Activated CD4-positive, alpha-beta T cell treated with anti-CD3 and anti-CD28 coated beads for 36 hours (primary cell): ENCODE results near the gene GYS1. TPM values are rescaled to one million over a fixed set of nuclear protein-coding genes. Genes with fewer than 3 reads are reported as not detected.
A peak's percentile ranks its signal among the peaks of the same experiment; 100 is the strongest.
"Not testable (repeated sequence)": the region's sequence is repeated elsewhere in the genome, so short reads cannot be mapped to it uniquely, and the experiment has no call there.

ENCODE experiments used
- ATAC-seq: fragments of 200-7000 bp; cut with Tn5 transposase; one replicate; pipeline ENCODE4 v1.10.0; 2021; ENCODE audit warnings: mild to moderate bottlenecking, moderate library complexity
- CTCF ChIA-PET: fragments of 350-600 bp; sonication (Branson Sonifier 250); formaldehyde crosslinking; loops from one replicate; lab custom pipeline; 2021; ENCODE audit warnings: antibody characterized with exemption; lab: Charles Lee
- POLR2A ChIA-PET: fragments of 350-600 bp; sonication (Branson Sonifier 250); formaldehyde crosslinking; loops from one replicate; lab custom pipeline; 2021; ENCODE audit warnings: antibody characterized with exemption, inconsistent platforms; lab: Charles Lee
- DNase-seq: peaks from one replicate; pipeline ENCODE4 v3.0.0-alpha.2; 2020
- H3K27ac Mint-ChIP-seq: one replicate; pipeline ENCODE4 v1.8.0; 2021; ENCODE audit warnings: mixed read lengths
- H3K27me3 Mint-ChIP-seq: one replicate; pipeline ENCODE4 v1.8.0; 2021; ENCODE audit warnings: mixed read lengths
- H3K36me3 Mint-ChIP-seq: one replicate; pipeline ENCODE4 v1.8.0; 2021; ENCODE audit warnings: low read depth, mixed read lengths
- H3K4me1 Mint-ChIP-seq: one replicate; pipeline ENCODE4 v1.8.0; 2021; ENCODE audit warnings: mixed read lengths
- H3K4me3 Mint-ChIP-seq: one replicate; pipeline ENCODE4 v1.8.0; 2021; ENCODE audit warnings: mild to moderate bottlenecking, moderate library complexity, mixed read lengths
- H3K9me3 Mint-ChIP-seq: one replicate; pipeline ENCODE4 v1.8.0; 2021; ENCODE audit warnings: low read depth, mixed read lengths
- intact Hi-C, 2 experiments: fragments of 100-400 bp; cut with DNase I in 1 of 2; cut with micrococcal nuclease in 1 of 2; formaldehyde crosslinking; loops; one replicate each; pipeline versions ENCODE4 v1.14.2 to v1.15.1; 2022 to 2024; cut with DNase I, micrococcal nuclease
- total RNA-seq, 2 experiments: library from RNA; stranded (reverse); gene quantifications; one replicate each; pipeline ENCODE4 v1.2.3, GENCODE V29; 2021

Gene GYS1
- total RNA-seq, 2 experiments from 2014 or later: 80.2 to 102 TPM

- H3K27me3 Mint-ChIP-seq, ATAC-seq, H3K27ac Mint-ChIP-seq, H3K4me1 Mint-ChIP-seq, intact Hi-C loops, DNase-seq, H3K36me3 Mint-ChIP-seq, CTCF ChIA-PET, H3K4me3 Mint-ChIP-seq, POLR2A ChIA-PET, H3K9me3 Mint-ChIP-seq: not testable (repeated sequence)
Measured at GRCh38 chr19:49028686-49029085, 35.6 kb upstream of the GYS1 start.

- H3K27me3 Mint-ChIP-seq, CTCF ChIA-PET, POLR2A ChIA-PET, H3K9me3 Mint-ChIP-seq, ATAC-seq, intact Hi-C loops, DNase-seq, H3K4me1 Mint-ChIP-seq, H3K27ac Mint-ChIP-seq, H3K36me3 Mint-ChIP-seq, H3K4me3 Mint-ChIP-seq: not testable (repeated sequence)
Measured at GRCh38 chr19:49025599-49025998, 32.5 kb upstream of the GYS1 start.

- POLR2A ChIA-PET, DNase-seq, H3K27me3 Mint-ChIP-seq, ATAC-seq, H3K27ac Mint-ChIP-seq, H3K36me3 Mint-ChIP-seq, H3K4me3 Mint-ChIP-seq, intact Hi-C loops, H3K4me1 Mint-ChIP-seq, CTCF ChIA-PET, H3K9me3 Mint-ChIP-seq: not testable (repeated sequence)
Measured at GRCh38 chr19:49025088-49025487, 32.0 kb upstream of the GYS1 start.

GRCh38 chr19:49024233-49024632 is 31.1 kb upstream of the GYS1 start, which contains the start of gene CGB3:
TSS of gene CGB3 (minus strand) at chr19:49024333. CDS start at chr19:49023971, 362 bp downstream.
- CTCF ChIA-PET, H3K4me3 Mint-ChIP-seq, intact Hi-C loops, H3K9me3 Mint-ChIP-seq, H3K27me3 Mint-ChIP-seq, ATAC-seq, DNase-seq, POLR2A ChIA-PET, H3K36me3 Mint-ChIP-seq, H3K27ac Mint-ChIP-seq: not testable (repeated sequence)
- H3K4me1 Mint-ChIP-seq: peaks cover 10% of the 10 kb centered on the region

GRCh38 chr19:49022116-49022515 is 29.0 kb upstream of the GYS1 start:
- no peak overlapping the region for H3K4me3 Mint-ChIP-seq
- H3K27ac Mint-ChIP-seq: no peak overlapping the region
- H3K9me3 Mint-ChIP-seq: no peaks in the 10 kb centered on the region
- DNase-seq (no peak), ATAC-seq (no peak)
- ChIA-PET CTCF (interaction anchor here (1.5 kb wide), 1 partner anchor 22 kb away, joined by 5 read pairs; no protein-coding TSS in a partner anchor), POLR2A (no interaction called here)
- peaks cover 16% of the 10 kb centered on the region for H3K4me1 Mint-ChIP-seq
- H3K27me3 Mint-ChIP-seq: peaks cover 6% of the 10 kb centered on the region
- no peaks in the 10 kb centered on the region for H3K36me3 Mint-ChIP-seq
- intact Hi-C loops: no loop called here

GRCh38 chr19:49020931-49021895 is 28.1 kb upstream of the GYS1 start:
- H3K27ac Mint-ChIP-seq: no peak overlapping the region
- H3K4me1 Mint-ChIP-seq: peaks cover 16% of the 10 kb centered on the region
- H3K4me3 Mint-ChIP-seq: no peak overlapping the region
- ATAC-seq (no peak), DNase-seq (peak; percentile 41)
- intact Hi-C loops: no loop called here
- CTCF ChIA-PET: interaction anchor here (0.7 to 2.2 kb wide), 4 partner anchors 16 to 50 kb away, joined by 3 to 18 read pairs (median 4); partner anchors contain the start of genes GYS1 and RUVBL2
- H3K36me3 Mint-ChIP-seq: peaks cover 3% of the 10 kb centered on the region
- H3K9me3 Mint-ChIP-seq: no peaks in the 10 kb centered on the region
- POLR2A ChIA-PET: no interaction called here
- peaks cover 6% of the 10 kb centered on the region for H3K27me3 Mint-ChIP-seq

- no peaks in the 10 kb centered on the region for H3K9me3 Mint-ChIP-seq
- CTCF ChIA-PET: interaction anchor here (0.6 to 2.7 kb wide), 5 partner anchors 9 to 86 kb away, joined by 3 to 18 read pairs (median 6); partner anchors contain the start of genes GYS1 and RUVBL2
- intact Hi-C loops: no loop called here
- no peak overlapping the region for H3K4me3 Mint-ChIP-seq
- H3K27ac Mint-ChIP-seq: no peak overlapping the region
- H3K4me1 Mint-ChIP-seq: peaks cover 16% of the 10 kb centered on the region
- POLR2A ChIA-PET: interaction anchor here (0.6 kb wide), 1 partner anchor 87 kb away, joined by 4 read pairs; no protein-coding TSS in a partner anchor
- no peak for ATAC-seq
- peaks cover 5% of the 10 kb centered on the region for H3K36me3 Mint-ChIP-seq
- DNase-seq: peak; percentile 27
- H3K27me3 Mint-ChIP-seq: peaks cover 6% of the 10 kb centered on the region
Measured at GRCh38 chr19:49020342-49020741, 27.2 kb upstream of the GYS1 start.

GRCh38 chr19:49019242-49019932 is 26.3 kb upstream of the GYS1 start:
- Mint-ChIP-seq H3K4me1 (peaks cover 16% of the 10 kb centered on the region), H3K36me3 (peaks cover 5% of the 10 kb centered on the region), H3K9me3 (no peaks in the 10 kb centered on the region), H3K4me3 (peak overlapping the region; percentile 76), H3K27me3 (peaks cover 6% of the 10 kb centered on the region), H3K27ac (peak overlapping the region; percentile 63)
- ATAC-seq (peak; percentile 66), DNase-seq (peak; percentile 82)
- ChIA-PET POLR2A (interaction anchor here (0.6 to 0.8 kb wide), 2 partner anchors 26 to 68 kb away, joined by 3 read pairs; partner anchors contain the start of gene RUVBL2), CTCF (interaction anchor here (0.6 to 2.7 kb wide), 7 partner anchors 8 to 87 kb away, joined by 3 to 18 read pairs (median 5); partner anchors contain the start of genes GYS1 and RUVBL2)
- intact Hi-C loops: loop anchor here in 1 of 2 experiments (5.0 kb wide), 1 partner anchor 133 kb away; no protein-coding TSS in a partner anchor

GRCh38 chr19:49018388-49019241 is 25.5 kb upstream of the GYS1 start:
- CTCF ChIA-PET: interaction anchor here (0.9 to 2.7 kb wide), 7 partner anchors 19 to 51 kb away, joined by 4 to 18 read pairs (median 6); partner anchors contain the start of genes GYS1 and RUVBL2
- POLR2A ChIA-PET: interaction anchor here (0.6 kb wide), 2 partner anchors 69 to 92 kb away, joined by 3 read pairs; no protein-coding TSS in a partner anchor
- not testable (repeated sequence) for H3K27me3 Mint-ChIP-seq, H3K9me3 Mint-ChIP-seq, H3K36me3 Mint-ChIP-seq
- ATAC-seq (peak; percentile 22), DNase-seq (peak; percentile 36)
- Mint-ChIP-seq H3K4me3 (peak overlapping the region; percentile 76), H3K27ac (peak overlapping the region; percentile 63), H3K4me1 (peaks cover 16% of the 10 kb centered on the region)
- intact Hi-C loops: loop anchor here in 1 of 2 experiments (5.0 kb wide), 1 partner anchor 134 kb away; no protein-coding TSS in a partner anchor

GRCh38 chr19:49017666-49018351 is 24.7 kb upstream of the GYS1 start:
- ChIA-PET CTCF (interaction anchor here (0.5 to 2.7 kb wide), 6 partner anchors 18 to 208 kb away, joined by 3 to 13 read pairs (median 4); partner anchors contain the start of genes GYS1 and RUVBL2), POLR2A (interaction anchor here (0.6 kb wide), 1 partner anchor 93 kb away, joined by 3 read pairs; no protein-coding TSS in a partner anchor)
- no peaks in the 10 kb centered on the region for H3K9me3 Mint-ChIP-seq
- ATAC-seq (peak; percentile 76), DNase-seq (peak; percentile 80)
- peaks cover 9% of the 10 kb centered on the region for H3K36me3 Mint-ChIP-seq
- peak overlapping the region; percentile 76 for H3K4me3 Mint-ChIP-seq
- H3K4me1 Mint-ChIP-seq: peaks cover 16% of the 10 kb centered on the region
- intact Hi-C loops: loop anchor here in 1 of 2 experiments (5.0 kb wide), 1 partner anchor 134 kb away; no protein-coding TSS in a partner anchor
- no peak overlapping the region for H3K27ac Mint-ChIP-seq
- peaks cover 6% of the 10 kb centered on the region for H3K27me3 Mint-ChIP-seq
